ENCODE measurements around the gene AGMAT.

Gene AGMAT

GRCh38 chr1:15558516-15558915 is 26.3 kb downstream of the AGMAT start:
- Mint-ChIP-seq H3K27me3 (ENCODE audit: low read depth) (no peaks in the 10 kb centered on the region), H3K27ac (no peak overlapping the region), H3K4me1 (ENCODE audit: low read depth) (no peaks in the 10 kb centered on the region), H3K4me3 (no peak overlapping the region), H3K9me3 (no peaks in the 10 kb centered on the region), H3K36me3 (ENCODE audit: low read depth) (peaks cover 21% of the 10 kb centered on the region)
- no peak for DNase-seq (ENCODE audit: low spot score)

GRCh38 chr1:15557594-15557993 is 27.3 kb downstream of the AGMAT start:
- no peak overlapping the region for H3K27ac Mint-ChIP-seq
- no peaks in the 10 kb centered on the region for H3K9me3 Mint-ChIP-seq
- H3K36me3 Mint-ChIP-seq (ENCODE audit: low read depth): peaks cover 17% of the 10 kb centered on the region
- no peak for DNase-seq (ENCODE audit: low spot score)
- no peaks in the 10 kb centered on the region for H3K27me3 Mint-ChIP-seq (ENCODE audit: low read depth)
- no peaks in the 10 kb centered on the region for H3K4me1 Mint-ChIP-seq (ENCODE audit: low read depth)
- H3K4me3 Mint-ChIP-seq: no peak overlapping the region

GRCh38 chr1:15557008-15557407 is 27.8 kb downstream of the AGMAT start:
- peaks cover 13% of the 10 kb centered on the region for H3K36me3 Mint-ChIP-seq (ENCODE audit: low read depth)
- no peaks in the 10 kb centered on the region for H3K4me1 Mint-ChIP-seq (ENCODE audit: low read depth)
- H3K9me3 Mint-ChIP-seq: no peaks in the 10 kb centered on the region
- no peak for DNase-seq (ENCODE audit: low spot score)
- H3K4me3 Mint-ChIP-seq: no peak overlapping the region
- H3K27ac Mint-ChIP-seq: no peak overlapping the region
- H3K27me3 Mint-ChIP-seq (ENCODE audit: low read depth): no peaks in the 10 kb centered on the region

GRCh38 chr1:15550573-15550972 is 34.3 kb downstream of the AGMAT start:
- Mint-ChIP-seq H3K4me1 (ENCODE audit: low read depth) (peaks cover 1% of the 10 kb centered on the region), H3K9me3 (no peaks in the 10 kb centered on the region), H3K27me3 (ENCODE audit: low read depth) (no peaks in the 10 kb centered on the region), H3K27ac (no peak overlapping the region), H3K36me3 (ENCODE audit: low read depth) (peaks cover 21% of the 10 kb centered on the region), H3K4me3 (no peak overlapping the region)
- DNase-seq (ENCODE audit: low spot score): no peak

DNA sequence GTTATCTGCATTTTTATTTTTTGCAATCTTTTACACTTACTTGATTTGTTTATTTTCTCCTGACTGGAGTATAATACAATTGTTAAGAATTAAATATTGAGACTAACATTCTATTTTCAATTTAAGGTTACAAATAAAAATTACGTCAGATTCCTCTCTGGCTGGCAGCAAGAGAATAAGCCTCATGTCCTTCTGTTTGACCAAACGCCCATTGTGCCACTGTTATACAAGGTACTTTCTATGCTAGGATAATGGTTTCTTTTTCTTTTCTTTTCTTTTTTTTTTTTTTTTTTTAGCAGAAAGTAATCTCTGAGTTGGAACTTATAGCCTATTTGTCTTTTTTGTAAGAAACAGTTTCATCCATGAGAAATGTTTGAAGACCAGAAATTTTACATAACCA is 38.2 kb downstream of the AGMAT start:
- Mint-ChIP-seq H3K4me3 (no peak overlapping the region), H3K27me3 (ENCODE audit: low read depth) (no peaks in the 10 kb centered on the region), H3K27ac (no peak overlapping the region), H3K9me3 (no peaks in the 10 kb centered on the region), H3K36me3 (ENCODE audit: low read depth) (peaks cover 39% of the 10 kb centered on the region), H3K4me1 (ENCODE audit: low read depth) (peaks cover 1% of the 10 kb centered on the region)
- DNase-seq (ENCODE audit: low spot score): no peak

GRCh38 chr1:15543589-15544568 is 41.0 kb downstream of the AGMAT start:
- Mint-ChIP-seq H3K27ac (no peak overlapping the region), H3K4me1 (ENCODE audit: low read depth) (no peaks in the 10 kb centered on the region), H3K36me3 (ENCODE audit: low read depth) (peaks cover 39% of the 10 kb centered on the region), H3K27me3 (ENCODE audit: low read depth) (no peaks in the 10 kb centered on the region), H3K4me3 (no peak overlapping the region), H3K9me3 (no peaks in the 10 kb centered on the region)
- no peak for DNase-seq (ENCODE audit: low spot score)

- no peak overlapping the region for H3K4me3 Mint-ChIP-seq
- H3K27me3 Mint-ChIP-seq (ENCODE audit: low read depth): no peaks in the 10 kb centered on the region
- peaks cover 41% of the 10 kb centered on the region for H3K36me3 Mint-ChIP-seq (ENCODE audit: low read depth)
- H3K27ac Mint-ChIP-seq: no peak overlapping the region
- DNase-seq (ENCODE audit: low spot score): no peak
- H3K4me1 Mint-ChIP-seq (ENCODE audit: low read depth): no peaks in the 10 kb centered on the region
- no peaks in the 10 kb centered on the region for H3K9me3 Mint-ChIP-seq
Observed at GRCh38 chr1:15543251-15543588, 41.6 kb downstream of the AGMAT start.

- Mint-ChIP-seq H3K9me3 (no peaks in the 10 kb centered on the region), H3K27ac (no peak overlapping the region), H3K4me1 (ENCODE audit: low read depth) (no peaks in the 10 kb centered on the region), H3K4me3 (no peak overlapping the region), H3K36me3 (ENCODE audit: low read depth) (peaks cover 39% of the 10 kb centered on the region), H3K27me3 (ENCODE audit: low read depth) (no peaks in the 10 kb centered on the region)
- no peak for DNase-seq (ENCODE audit: low spot score)
Observed at GRCh38 chr1:15542388-15543250, 42.2 kb downstream of the AGMAT start.

DNA sequence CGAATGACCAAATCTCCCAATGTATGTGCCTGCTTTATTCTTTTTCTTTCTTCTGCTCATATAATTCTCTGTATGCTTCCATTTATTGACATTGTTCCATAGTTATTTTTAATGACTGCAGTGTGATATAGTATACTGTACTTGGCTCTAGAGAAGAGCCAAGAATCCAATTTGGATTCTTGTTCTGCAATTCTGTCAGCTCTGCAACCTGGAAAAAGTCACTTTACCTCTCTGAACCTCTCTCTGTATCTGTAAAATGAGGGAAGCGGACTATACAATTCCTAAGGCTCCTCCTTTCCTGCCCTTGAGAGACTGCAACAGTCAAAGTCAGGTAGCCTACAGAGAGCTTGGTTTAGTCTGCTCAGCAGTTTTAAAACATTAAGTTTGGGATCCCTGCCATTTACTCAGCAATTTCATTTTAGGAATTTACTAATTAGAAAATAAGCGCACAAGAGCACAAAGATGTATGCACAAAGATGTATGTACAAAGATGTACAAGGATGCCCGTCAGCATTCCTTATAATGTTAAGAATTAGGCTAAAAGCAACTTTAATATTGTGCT is 43.5 kb downstream of the AGMAT start:
- H3K27ac Mint-ChIP-seq: no peak overlapping the region
- no peaks in the 10 kb centered on the region for H3K9me3 Mint-ChIP-seq
- DNase-seq (ENCODE audit: low spot score): no peak
- H3K4me1 Mint-ChIP-seq (ENCODE audit: low read depth): no peaks in the 10 kb centered on the region
- no peaks in the 10 kb centered on the region for H3K27me3 Mint-ChIP-seq (ENCODE audit: low read depth)
- H3K4me3 Mint-ChIP-seq: no peak overlapping the region
- H3K36me3 Mint-ChIP-seq (ENCODE audit: low read depth): peaks cover 45% of the 10 kb centered on the region

- Mint-ChIP-seq H3K4me1 (ENCODE audit: low read depth) (no peaks in the 10 kb centered on the region), H3K27me3 (ENCODE audit: low read depth) (no peaks in the 10 kb centered on the region), H3K36me3 (ENCODE audit: low read depth) (peaks cover 42% of the 10 kb centered on the region), H3K9me3 (no peaks in the 10 kb centered on the region), H3K4me3 (no peak overlapping the region), H3K27ac (no peak overlapping the region)
- DNase-seq (ENCODE audit: low spot score): no peak
Observed at GRCh38 chr1:15540186-15540585, 44.7 kb downstream of the AGMAT start.

- no peak for DNase-seq (ENCODE audit: low spot score)
- H3K4me3 Mint-ChIP-seq: no peak overlapping the region
- no peaks in the 10 kb centered on the region for H3K9me3 Mint-ChIP-seq
- H3K36me3 Mint-ChIP-seq (ENCODE audit: low read depth): peaks cover 43% of the 10 kb centered on the region
- no peaks in the 10 kb centered on the region for H3K27me3 Mint-ChIP-seq (ENCODE audit: low read depth)
- no peaks in the 10 kb centered on the region for H3K4me1 Mint-ChIP-seq (ENCODE audit: low read depth)
- no peak overlapping the region for H3K27ac Mint-ChIP-seq
Observed at GRCh38 chr1:15538771-15539170, 46.1 kb downstream of the AGMAT start.

- Mint-ChIP-seq H3K27ac (no peak overlapping the region), H3K9me3 (no peaks in the 10 kb centered on the region), H3K27me3 (ENCODE audit: low read depth) (no peaks in the 10 kb centered on the region), H3K4me1 (ENCODE audit: low read depth) (peaks cover 15% of the 10 kb centered on the region), H3K4me3 (no peak overlapping the region), H3K36me3 (ENCODE audit: low read depth) (peaks cover 22% of the 10 kb centered on the region)
- DNase-seq (ENCODE audit: low spot score): no peak
Observed at GRCh38 chr1:15531682-15532081, 53.2 kb downstream of the AGMAT start.

DNA sequence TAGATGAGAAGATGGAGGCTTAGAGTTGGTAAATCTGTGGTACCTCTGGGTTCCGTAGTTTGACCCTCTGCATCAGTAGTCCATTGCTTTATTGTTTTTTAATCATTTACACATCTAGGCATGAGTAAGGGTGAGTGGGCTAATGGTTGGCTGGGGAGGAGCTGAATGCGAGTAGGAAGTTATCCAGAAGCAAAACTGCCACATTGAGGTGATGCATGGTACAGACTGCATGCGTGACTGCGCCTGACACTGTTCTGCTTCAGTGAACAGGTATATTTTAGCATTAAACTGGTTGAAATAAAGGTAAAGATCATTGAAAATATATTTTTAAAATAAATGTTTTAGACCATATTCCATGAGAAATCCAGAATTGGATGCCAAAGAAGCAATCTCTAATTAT is 53.8 kb downstream of the AGMAT start:
- Mint-ChIP-seq H3K4me3 (no peak overlapping the region), H3K27me3 (ENCODE audit: low read depth) (no peaks in the 10 kb centered on the region), H3K27ac (no peak overlapping the region), H3K9me3 (no peaks in the 10 kb centered on the region), H3K4me1 (ENCODE audit: low read depth) (peaks cover 20% of the 10 kb centered on the region), H3K36me3 (ENCODE audit: low read depth) (peaks cover 16% of the 10 kb centered on the region)
- DNase-seq (ENCODE audit: low spot score): no peak

All from T-helper 2 cell treated with Interferon-gamma antibody and Interleukin-4, amounts not matched to agents 5 μg/mL and 100 μg/mL, for 36 hours (primary cell).